ENCODE data around the gene DGKD. TPM values are rescaled to one million over a fixed set of nuclear protein-coding genes. Genes with fewer than 3 reads are reported as not detected.

The DGKD gene
- total RNA-seq, 4 donors from 2014 or later = 26.3 to 41.3 (median 30.4) TPM

- H3K4me1 ChIP-seq = no peaks in the 10 kb centered on the region
- TF ChIP-seq, protein P1, sequence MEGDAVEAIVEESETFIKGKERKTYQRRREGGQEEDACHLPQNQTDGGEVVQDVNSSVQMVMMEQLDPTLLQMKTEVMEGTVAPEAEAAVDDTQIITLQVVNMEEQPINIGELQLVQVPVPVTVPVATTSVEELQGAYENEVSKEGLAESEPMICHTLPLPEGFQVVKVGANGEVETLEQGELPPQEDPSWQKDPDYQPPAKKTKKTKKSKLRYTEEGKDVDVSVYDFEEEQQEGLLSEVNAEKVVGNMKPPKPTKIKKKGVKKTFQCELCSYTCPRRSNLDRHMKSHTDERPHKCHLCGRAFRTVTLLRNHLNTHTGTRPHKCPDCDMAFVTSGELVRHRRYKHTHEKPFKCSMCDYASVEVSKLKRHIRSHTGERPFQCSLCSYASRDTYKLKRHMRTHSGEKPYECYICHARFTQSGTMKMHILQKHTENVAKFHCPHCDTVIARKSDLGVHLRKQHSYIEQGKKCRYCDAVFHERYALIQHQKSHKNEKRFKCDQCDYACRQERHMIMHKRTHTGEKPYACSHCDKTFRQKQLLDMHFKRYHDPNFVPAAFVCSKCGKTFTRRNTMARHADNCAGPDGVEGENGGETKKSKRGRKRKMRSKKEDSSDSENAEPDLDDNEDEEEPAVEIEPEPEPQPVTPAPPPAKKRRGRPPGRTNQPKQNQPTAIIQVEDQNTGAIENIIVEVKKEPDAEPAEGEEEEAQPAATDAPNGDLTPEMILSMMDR (IDR thresholded peaks at IDR 0.05 in 4 of 5, conservative IDR thresholded peaks at IDR 0.05 in 1 of 5) = no peak
- no peak for TF ChIP-seq POLR2A (IDR thresholded peaks at IDR 0.05)
- H3K4me3 ChIP-seq = no peak overlapping the region
- H3K9me3 ChIP-seq = no peaks in the 10 kb centered on the region
- intact Hi-C loops (cut with DNase I; ENCODE audit: low total_unique reads) = no loop called here
- no peak overlapping the region for H3K27ac ChIP-seq
- H3K27me3 ChIP-seq = no peaks in the 10 kb centered on the region
- H3K36me3 ChIP-seq = peaks cover 0 to 95% of the 10 kb centered on the region in 2 donors
- in situ Hi-C loops (cut with MboI; ENCODE audit: low sequenced_read_pairs in 4 of 4) = no loop called here
- ATAC-seq (no peak), DNase-seq (no peak)
Measured at GRCh38 chr2:233495503-233496496, 141.5 kb downstream of the DGKD start.

GRCh38 chr2:233497692-233498091, 143.4 kb downstream of the DGKD start:
- no peak for TF ChIP-seq POLR2A (IDR thresholded peaks at IDR 0.05)
- TF ChIP-seq, protein P1 (IDR thresholded peaks at IDR 0.05 in 4 of 5, conservative IDR thresholded peaks at IDR 0.05 in 1 of 5) = no peak
- DNase-seq = no peak
- H3K27me3 ChIP-seq = no peaks in the 10 kb centered on the region
- ATAC-seq = no peak
- H3K9me3 ChIP-seq = no peaks in the 10 kb centered on the region
- in situ Hi-C loops (cut with MboI; ENCODE audit: low sequenced_read_pairs in 4 of 4) = no loop called here
- no peak overlapping the region for H3K4me3 ChIP-seq
- H3K36me3 ChIP-seq = peaks cover 0 to 87% of the 10 kb centered on the region in 2 donors
- H3K27ac ChIP-seq = no peak overlapping the region
- intact Hi-C loops (cut with DNase I; ENCODE audit: low total_unique reads) = no loop called here
- no peaks in the 10 kb centered on the region for H3K4me1 ChIP-seq

GRCh38 chr2:233498126-233498525, 143.8 kb downstream of the DGKD start:
- in situ Hi-C loops (cut with MboI; ENCODE audit: low sequenced_read_pairs in 4 of 4) = no loop called here
- H3K27me3 ChIP-seq = no peaks in the 10 kb centered on the region
- TF ChIP-seq POLR2A (IDR thresholded peaks at IDR 0.05) = no peak
- TF ChIP-seq, protein P1 (IDR thresholded peaks at IDR 0.05 in 4 of 5, conservative IDR thresholded peaks at IDR 0.05 in 1 of 5) = no peak
- intact Hi-C loops (cut with DNase I; ENCODE audit: low total_unique reads) = no loop called here
- no peak overlapping the region for H3K27ac ChIP-seq
- ATAC-seq (no peak), DNase-seq (no peak)
- peaks cover 0 to 83% of the 10 kb centered on the region in 2 donors for H3K36me3 ChIP-seq
- H3K9me3 ChIP-seq = peaks cover 0 to under 1% (median 0%) of the 10 kb centered on the region in 3 donors
- H3K4me3 ChIP-seq = no peak overlapping the region
- no peaks in the 10 kb centered on the region for H3K4me1 ChIP-seq

DNA sequence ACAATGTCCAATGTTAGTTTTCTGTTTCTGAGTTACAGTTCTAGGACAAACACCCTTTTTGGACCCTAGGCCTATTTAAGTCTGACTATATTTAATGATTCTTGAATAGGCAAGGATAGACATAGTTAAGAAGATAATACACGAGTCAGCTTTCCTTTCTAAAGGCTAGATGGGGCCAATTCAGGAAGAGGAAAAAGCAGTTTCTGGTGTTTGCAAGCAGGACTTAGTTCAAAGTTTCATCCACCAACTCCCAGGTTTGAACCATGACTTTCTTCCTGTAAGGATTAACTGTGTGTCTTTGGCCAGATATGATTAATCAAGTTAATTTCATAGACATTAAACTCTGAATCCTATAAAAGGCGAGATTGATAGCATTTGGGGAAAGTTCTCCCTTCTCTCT, 145.6 kb downstream of the DGKD start:
- TF ChIP-seq, protein P1 (IDR thresholded peaks at IDR 0.05 in 4 of 5, conservative IDR thresholded peaks at IDR 0.05 in 1 of 5) = no peak
- no peak for TF ChIP-seq POLR2A (IDR thresholded peaks at IDR 0.05)
- in situ Hi-C loops (cut with MboI; ENCODE audit: low sequenced_read_pairs in 4 of 4) = no loop called here
- H3K36me3 ChIP-seq = peaks cover 0 to 83% of the 10 kb centered on the region in 2 donors
- H3K4me1 ChIP-seq = peaks cover 0 to 5% of the 10 kb centered on the region in 2 donors
- H3K27ac ChIP-seq = no peak overlapping the region
- intact Hi-C loops (cut with DNase I; ENCODE audit: low total_unique reads) = no loop called here
- H3K9me3 ChIP-seq = peaks cover 0 to 10% (median 0%) of the 10 kb centered on the region in 3 donors
- no peak overlapping the region for H3K4me3 ChIP-seq
- DNase-seq (no peak), ATAC-seq (no peak)
- H3K27me3 ChIP-seq = no peaks in the 10 kb centered on the region
